ENCODE measurements around the gene FLT4.

FLT4 gene

GRCh38 chr5:180607861-180608571 is 41.4 kb downstream of the FLT4 start:
- H3K9me3 ChIP-seq: no peaks in the 10 kb centered on the region
- intact Hi-C loops (cut with DNase I; ENCODE audit: low total_unique reads): no loop called here
- no peaks in the 10 kb centered on the region for H3K4me1 ChIP-seq
- H3K36me3 ChIP-seq: no peaks in the 10 kb centered on the region
- H3K4me3 ChIP-seq: no peak overlapping the region
- peaks cover 0 to 21% of the 10 kb centered on the region in 2 donors for H3K27me3 ChIP-seq
- no peak for DNase-seq
- TF ChIP-seq, protein P1, sequence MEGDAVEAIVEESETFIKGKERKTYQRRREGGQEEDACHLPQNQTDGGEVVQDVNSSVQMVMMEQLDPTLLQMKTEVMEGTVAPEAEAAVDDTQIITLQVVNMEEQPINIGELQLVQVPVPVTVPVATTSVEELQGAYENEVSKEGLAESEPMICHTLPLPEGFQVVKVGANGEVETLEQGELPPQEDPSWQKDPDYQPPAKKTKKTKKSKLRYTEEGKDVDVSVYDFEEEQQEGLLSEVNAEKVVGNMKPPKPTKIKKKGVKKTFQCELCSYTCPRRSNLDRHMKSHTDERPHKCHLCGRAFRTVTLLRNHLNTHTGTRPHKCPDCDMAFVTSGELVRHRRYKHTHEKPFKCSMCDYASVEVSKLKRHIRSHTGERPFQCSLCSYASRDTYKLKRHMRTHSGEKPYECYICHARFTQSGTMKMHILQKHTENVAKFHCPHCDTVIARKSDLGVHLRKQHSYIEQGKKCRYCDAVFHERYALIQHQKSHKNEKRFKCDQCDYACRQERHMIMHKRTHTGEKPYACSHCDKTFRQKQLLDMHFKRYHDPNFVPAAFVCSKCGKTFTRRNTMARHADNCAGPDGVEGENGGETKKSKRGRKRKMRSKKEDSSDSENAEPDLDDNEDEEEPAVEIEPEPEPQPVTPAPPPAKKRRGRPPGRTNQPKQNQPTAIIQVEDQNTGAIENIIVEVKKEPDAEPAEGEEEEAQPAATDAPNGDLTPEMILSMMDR (IDR thresholded peaks at IDR 0.05): no peak
- no peak overlapping the region for H3K27ac ChIP-seq

DNA sequence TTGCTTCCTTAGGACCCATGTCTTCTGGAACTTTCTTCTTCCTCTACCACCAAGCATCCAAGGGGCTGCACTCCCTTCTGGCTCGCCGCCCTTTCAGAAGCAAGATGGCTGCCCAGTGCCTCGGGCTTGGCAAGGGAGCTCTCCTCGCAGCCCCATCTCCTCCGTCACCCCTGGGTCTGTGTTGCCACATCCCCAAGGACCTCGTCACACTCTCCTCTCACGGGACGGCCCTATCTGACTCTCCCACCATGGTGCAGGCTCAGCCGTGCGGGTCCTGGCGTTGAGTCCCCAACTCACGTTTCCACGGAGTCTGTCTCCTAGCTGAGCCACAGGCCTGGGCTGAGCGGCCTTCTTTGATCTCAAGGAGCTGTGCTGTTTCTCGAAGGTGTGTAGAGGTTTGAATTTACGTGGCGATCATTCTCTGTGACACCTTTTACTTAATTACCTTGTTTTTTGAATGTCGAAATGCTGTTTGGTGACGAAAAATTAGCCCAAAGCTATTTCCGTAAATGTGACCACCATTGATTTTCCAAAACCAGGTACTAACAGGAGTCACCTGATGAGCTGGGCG is 43.1 kb downstream of the FLT4 start:
- intact Hi-C loops (cut with DNase I; ENCODE audit: low total_unique reads): no loop called here
- no peak for DNase-seq

DNA sequence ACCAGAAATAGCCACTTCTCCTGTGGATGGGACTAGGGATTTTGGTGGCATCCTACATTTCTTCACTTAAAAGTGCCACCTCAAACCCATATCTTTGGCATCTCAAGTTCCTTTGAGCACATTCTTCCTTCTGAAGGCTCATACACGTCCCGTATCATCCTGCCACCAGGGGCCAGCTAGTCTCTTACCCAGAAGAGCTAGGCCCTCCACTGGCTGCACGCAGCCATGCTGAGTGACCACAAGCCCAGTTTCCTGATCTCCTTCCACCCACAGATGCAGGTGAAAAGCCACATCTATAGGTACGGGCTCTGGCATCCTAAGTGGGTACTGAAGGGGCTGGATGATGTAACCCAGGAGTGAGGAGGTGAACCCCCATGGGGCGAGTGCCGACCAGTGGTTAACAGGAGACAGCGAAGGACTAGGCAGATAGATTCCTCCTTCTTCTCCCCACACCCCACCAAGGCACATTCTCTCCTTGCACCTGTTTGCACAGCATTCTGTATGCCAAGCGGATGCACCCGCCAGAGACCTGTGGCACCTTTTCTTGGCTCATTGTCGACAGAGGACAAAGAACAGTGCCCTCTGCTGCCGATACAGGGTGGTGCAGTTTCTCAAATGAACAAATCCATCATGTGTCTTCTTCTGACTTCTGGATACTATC is 43.7 kb downstream of the FLT4 start:
- no peaks in the 10 kb centered on the region for H3K9me3 ChIP-seq
- H3K4me1 ChIP-seq: no peaks in the 10 kb centered on the region
- DNase-seq: no peak
- no peaks in the 10 kb centered on the region for H3K36me3 ChIP-seq
- H3K4me3 ChIP-seq: no peak overlapping the region
- peaks cover 0 to 10% of the 10 kb centered on the region in 2 donors for H3K27me3 ChIP-seq
- TF ChIP-seq, protein P1 (IDR thresholded peaks at IDR 0.05): peak; percentile 17 to 48
- no peak overlapping the region for H3K27ac ChIP-seq
- intact Hi-C loops (cut with DNase I; ENCODE audit: low total_unique reads): no loop called here

More for the DNA sequence above, 43.1 kb downstream of the FLT4 start:
- TF ChIP-seq, protein P1 (IDR thresholded peaks at IDR 0.05): no peak
- Histone ChIP-seq H3K4me3 (no peak overlapping the region), H3K27ac (no peak overlapping the region), H3K27me3 (peaks cover 0 to 10% of the 10 kb centered on the region in 2 donors), H3K36me3 (no peaks in the 10 kb centered on the region), H3K9me3 (no peaks in the 10 kb centered on the region), H3K4me1 (no peaks in the 10 kb centered on the region)

GRCh38 chr5:180604271-180604670 is 45.1 kb downstream of the FLT4 start:
- Histone ChIP-seq H3K27ac (no peak overlapping the region), H3K4me1 (no peaks in the 10 kb centered on the region), H3K36me3 (no peaks in the 10 kb centered on the region), H3K27me3 (peaks cover 0 to 8% of the 10 kb centered on the region in 2 donors), H3K4me3 (no peak overlapping the region), H3K9me3 (no peaks in the 10 kb centered on the region)
- TF ChIP-seq, protein P1 (IDR thresholded peaks at IDR 0.05): no peak
- intact Hi-C loops (cut with DNase I; ENCODE audit: low total_unique reads): no loop called here
- DNase-seq: no peak

- no peaks in the 10 kb centered on the region for H3K36me3 ChIP-seq
- H3K27ac ChIP-seq: no peak overlapping the region
- H3K9me3 ChIP-seq: no peaks in the 10 kb centered on the region
- TF ChIP-seq, protein P1 (IDR thresholded peaks at IDR 0.05): no peak
- H3K4me3 ChIP-seq: no peak overlapping the region
- peak in 1 of 2 donors; percentile 19 for DNase-seq
- H3K27me3 ChIP-seq: peaks cover 0 to 8% of the 10 kb centered on the region in 2 donors
- intact Hi-C loops (cut with DNase I; ENCODE audit: low total_unique reads): no loop called here
- no peaks in the 10 kb centered on the region for H3K4me1 ChIP-seq
Observed at GRCh38 chr5:180603076-180603594, 46.3 kb downstream of the FLT4 start.
